ENCODE measurements around the gene TBX15.
"Not testable (repeated sequence)": the region's sequence is repeated elsewhere in the genome, so short reads cannot be mapped to it uniquely, and the experiment has no call there.

The TBX15 gene

GRCh38 chr1:118958140-118958539 lies 30.0 kb downstream of the TBX15 start:
- DNase-seq, result no peak

GRCh38 chr1:118957579-118957978 lies 30.6 kb downstream of the TBX15 start:
- not testable (repeated sequence) for DNase-seq

DNA sequence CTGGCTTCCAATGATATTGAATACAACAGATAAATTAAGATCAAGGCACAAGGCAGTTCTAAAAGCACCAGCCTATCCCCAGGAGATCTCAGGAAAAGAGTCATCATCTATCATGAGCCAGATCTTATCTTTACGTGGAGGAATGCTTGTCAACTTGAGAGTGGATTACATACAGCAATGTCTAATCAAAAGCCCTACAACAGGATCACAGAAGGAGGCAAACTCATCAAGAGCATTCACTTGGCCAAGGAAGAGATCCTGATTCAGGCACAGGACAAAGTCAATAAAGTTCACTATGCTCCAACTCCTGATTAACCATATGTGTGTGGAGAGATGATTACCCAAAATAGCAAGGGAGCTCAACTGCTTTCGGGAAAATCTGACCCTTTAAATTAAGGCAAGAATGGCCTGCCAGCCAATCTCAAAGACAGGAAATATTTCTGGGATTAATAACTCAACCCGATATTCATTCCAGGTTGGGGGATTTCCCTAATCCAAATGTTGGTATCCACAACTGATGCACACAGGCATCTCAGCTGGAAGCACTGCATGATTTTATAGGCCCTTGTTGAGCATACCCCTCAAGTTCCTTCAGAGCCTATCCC lies 33.7 kb downstream of the TBX15 start:
- DNase-seq, result no peak

DNA sequence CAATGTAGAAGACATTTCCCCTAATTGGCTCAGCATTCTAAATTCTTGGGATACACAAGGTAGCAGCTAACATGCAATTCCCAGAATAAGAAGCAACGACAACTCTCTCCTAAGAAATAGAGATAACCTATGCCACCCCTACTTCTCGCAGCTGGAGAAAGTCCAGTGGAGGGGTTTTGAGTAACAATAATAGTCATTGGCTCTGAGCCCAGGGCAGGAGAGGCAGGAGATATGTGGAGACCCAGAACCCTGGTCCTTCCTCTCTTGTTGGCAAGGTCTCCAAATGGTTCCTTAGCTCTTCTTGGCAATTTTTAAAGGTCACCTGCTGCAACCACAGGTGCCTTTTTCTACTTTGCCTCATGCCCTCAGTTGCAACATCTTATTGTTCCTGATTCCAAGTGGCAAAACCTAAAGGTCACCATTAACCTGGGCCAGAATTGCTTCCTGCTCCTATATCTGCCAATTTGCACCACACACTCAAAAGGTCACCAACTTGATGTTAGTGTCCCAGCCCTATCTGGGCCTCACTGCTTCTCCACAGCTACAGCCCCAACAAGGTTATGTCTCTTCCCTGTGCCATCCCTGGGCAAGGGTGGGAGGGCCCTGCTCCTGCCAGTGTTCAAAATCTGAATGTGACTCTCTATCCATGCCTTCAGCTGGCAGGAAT lies 36.7 kb downstream of the TBX15 start:
- DNase-seq, result no peak

GRCh38 chr1:118949315-118949714 lies 38.8 kb downstream of the TBX15 start:
- no peak for DNase-seq

DNA sequence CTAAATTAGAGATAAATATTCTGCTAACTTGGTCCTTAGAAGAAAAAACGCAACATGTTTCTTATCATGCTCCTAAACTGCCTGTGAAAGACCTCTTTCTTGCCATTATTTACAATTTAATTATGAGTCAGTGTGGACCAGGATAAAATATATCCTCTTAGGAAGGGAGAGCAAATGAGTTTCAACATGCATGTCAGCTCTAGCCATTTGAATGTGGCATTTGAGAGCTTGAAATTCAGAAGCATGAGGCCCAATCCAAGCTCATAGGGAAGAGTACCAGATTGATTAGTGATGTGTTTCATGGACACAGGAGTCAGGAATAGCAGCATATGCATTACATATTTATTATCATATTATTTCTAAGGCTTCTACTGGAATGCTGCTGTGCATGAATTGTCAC lies 39.3 kb downstream of the TBX15 start:
- no peak for DNase-seq

DNA sequence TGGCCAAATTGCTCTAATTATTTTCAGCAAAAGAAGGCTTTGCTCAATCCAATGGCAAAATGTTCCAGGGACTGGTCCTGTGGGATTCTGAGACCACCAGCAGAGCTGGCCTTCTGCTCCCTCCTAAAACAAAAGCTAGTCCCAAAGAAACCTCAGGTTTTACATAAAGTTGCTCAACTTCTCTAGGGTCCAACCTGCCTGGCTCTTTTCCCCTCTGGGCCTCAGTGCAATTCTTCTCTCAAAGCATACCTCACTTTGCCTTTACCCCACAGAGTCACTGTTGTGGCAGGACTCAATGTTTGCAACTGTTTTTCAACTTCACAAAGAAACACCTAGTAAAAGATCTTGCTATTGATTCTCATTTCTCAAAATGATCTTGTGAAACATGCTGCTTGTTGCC lies 39.8 kb downstream of the TBX15 start:
- DNase-seq, result no peak

- no peak for DNase-seq
Measured at GRCh38 chr1:118947790-118948189, 40.4 kb downstream of the TBX15 start.

DNA sequence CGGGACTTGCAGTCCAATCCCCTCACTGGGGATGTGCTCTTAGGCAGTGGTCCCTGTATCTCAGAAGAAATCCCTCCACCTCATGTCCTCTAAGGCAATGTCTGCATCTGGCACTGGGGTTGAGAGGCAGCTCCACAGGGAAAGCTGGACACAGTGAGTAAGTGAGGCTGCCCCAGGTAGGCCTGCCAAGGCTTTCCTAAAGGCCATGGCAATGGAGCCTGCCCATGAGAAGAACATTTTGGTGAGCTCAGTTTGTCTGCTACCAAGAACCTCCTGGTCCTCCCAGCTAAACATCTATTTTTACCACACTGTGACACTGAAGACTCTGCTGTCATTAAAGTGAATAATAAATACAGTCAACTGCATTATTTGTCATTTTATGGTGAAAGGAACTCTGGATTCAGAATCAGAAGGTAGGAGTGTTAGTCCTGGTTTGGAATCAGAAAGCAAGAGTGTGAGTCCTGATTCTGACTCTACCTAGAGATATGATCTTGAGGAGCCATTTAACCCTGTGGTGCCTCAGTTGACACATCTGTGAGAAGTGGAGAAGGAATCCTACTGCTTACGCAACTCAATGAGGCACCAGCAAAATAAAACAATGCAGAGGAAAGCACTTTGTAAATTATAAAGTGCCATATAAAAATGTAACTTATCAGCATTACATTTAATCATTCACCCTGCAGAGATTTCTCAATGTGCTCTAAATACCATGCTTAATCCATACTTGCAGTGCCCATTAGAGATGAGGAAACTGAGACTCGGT lies 41.0 kb downstream of the TBX15 start:
- no peak for DNase-seq

DNA sequence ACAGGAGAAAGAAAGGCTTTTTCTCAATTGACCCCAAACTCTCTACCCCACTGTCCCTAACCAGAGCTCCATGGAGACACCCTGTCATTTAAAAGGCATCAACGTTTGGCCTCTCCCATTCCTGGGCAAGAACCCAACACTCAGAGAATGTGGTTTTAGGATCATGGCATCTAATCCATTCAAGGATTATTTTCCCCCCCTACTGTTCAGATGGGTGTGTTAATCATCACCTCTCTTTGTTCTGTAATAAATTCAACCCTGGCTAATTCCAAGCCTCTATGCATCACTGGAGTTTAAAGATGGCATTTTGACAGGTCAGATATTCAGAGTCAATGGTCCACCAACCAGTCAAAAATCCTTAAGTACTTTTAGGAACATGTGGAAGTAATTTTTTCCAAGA lies 42.7 kb downstream of the TBX15 start:
- DNase-seq, result no peak

- DNase-seq, result no peak
Measured at GRCh38 chr1:118944546-118944945, 43.6 kb downstream of the TBX15 start.

DNA sequence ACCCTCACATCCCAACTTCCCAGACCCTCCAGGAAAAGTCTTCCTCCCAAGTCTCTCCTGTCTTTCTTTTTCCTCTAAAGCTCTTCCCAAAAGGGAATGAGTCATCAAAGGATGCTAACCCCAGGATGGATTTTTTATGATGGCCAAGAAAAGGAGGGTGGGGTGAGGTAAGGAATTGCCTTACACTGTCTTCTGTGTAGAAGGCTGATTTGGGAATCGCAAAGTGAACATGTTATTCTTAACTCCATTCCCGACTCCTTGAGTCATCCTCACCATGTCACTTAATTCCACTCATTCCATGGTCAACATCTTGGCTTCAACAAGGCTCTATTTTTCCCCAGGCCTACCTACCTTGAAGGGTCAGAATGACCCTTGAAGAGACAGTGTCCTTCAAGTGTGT lies 44.0 kb downstream of the TBX15 start:
- DNase-seq, result no peak

- no peak for DNase-seq
Measured at GRCh38 chr1:118940957-118941356, 47.2 kb downstream of the TBX15 start.

GRCh38 chr1:118937413-118938072 lies 50.6 kb downstream of the TBX15 start:
- no peak for DNase-seq

- DNase-seq, result no peak
Measured at GRCh38 chr1:118934706-118935105, 53.4 kb downstream of the TBX15 start.

GRCh38 chr1:118933051-118933781 lies 54.9 kb downstream of the TBX15 start:
- no peak for DNase-seq

DNA sequence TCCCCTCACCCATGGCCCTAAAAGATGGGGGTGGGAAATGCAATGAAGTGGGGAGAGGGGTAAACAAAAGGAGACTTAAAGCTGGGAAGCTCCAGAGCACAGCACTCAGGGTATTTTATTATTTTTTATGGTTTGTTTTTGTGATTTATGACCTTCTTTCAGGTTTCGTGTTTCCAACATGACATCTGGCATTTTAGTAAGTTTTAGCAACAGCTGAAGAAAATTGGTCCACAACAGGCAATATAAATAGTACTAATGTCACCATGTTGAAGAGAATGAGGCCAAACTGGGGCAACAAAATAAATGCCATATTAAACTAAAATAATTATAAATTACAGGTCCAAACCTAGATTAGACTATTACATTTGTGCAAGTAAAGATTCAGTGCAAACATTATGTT lies 56.3 kb downstream of the TBX15 start:
- DNase-seq, result no peak

GRCh38 chr1:118928739-118929554 lies 59.2 kb downstream of the TBX15 start:
- DNase-seq, result no peak

GRCh38 chr1:118927427-118928187 lies 60.5 kb downstream of the TBX15 start:
- no peak for DNase-seq

- no peak for DNase-seq
Measured at GRCh38 chr1:118926261-118926660, 61.9 kb downstream of the TBX15 start.

- no peak for DNase-seq
Measured at GRCh38 chr1:118925651-118926050, 62.5 kb downstream of the TBX15 start.
